HG02973 (cell line): ENCODE data around the gene VNN1.
"Not testable (repeated sequence)": the region's sequence is repeated elsewhere in the genome, so short reads cannot be mapped to it uniquely, and the experiment has no call there.

ENCODE experiments used
- ATAC-seq: cut with Tn5 transposase; IDR thresholded peaks from one replicate; pipeline ENCODE4 v1.9.1; 2021; ENCODE audit warnings: moderate library complexity; ENCODE audit not compliant: unreplicated experiment

Gene VNN1

DNA sequence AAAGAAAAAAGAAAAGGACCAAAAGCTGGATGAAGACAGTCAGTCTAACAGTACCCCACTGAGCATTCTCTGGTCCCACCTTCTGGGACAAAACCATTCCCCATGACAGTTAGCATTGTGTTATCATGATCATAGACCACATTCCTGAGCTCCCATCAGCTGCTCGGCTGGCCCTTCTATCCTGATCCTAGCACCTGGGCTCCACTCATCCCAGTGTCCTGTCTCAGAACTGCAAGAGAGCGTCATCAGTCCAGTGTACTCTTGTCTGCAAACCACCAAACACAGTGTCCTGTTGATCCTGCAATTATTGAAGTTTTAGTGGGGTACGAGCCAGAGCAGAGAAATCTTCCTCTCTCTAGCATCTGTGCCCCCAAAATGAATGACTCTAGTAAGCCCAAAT lies 38.9 kb downstream of the VNN1 start:
- ATAC-seq, result no peak

DNA sequence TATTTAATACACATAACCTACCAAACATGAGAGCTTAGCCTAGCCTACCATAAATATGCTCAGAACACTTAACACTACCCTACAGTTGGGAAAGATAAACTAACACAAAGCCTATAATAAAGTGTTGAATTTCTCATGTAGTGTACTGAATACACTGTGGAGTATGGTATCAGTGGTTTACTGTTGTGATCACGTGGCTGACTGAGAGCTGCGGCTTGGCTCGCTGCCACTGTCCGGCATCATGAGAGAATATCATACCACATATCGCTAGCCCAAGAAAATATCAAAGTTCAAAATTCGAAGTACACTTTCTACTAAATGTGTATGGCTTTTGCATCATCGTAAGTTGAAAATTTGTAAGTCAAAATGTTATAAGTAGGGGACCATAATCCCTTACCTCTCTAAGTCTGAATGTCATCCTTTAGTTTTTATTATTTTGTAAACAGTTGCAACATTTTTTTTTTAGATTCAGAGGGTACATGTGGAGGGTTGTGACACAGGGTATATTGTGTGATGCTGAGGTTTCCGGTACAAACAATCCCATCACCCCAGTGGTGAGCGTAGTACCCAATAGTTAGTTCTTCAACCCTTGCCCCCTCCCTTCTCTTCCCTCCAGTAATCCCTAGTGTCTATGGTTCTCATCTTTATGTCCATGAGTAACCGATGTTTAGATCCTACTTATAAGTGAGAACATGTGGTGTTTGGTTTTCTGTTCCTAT lies 40.3 kb downstream of the VNN1 start:
- no peak for ATAC-seq

DNA sequence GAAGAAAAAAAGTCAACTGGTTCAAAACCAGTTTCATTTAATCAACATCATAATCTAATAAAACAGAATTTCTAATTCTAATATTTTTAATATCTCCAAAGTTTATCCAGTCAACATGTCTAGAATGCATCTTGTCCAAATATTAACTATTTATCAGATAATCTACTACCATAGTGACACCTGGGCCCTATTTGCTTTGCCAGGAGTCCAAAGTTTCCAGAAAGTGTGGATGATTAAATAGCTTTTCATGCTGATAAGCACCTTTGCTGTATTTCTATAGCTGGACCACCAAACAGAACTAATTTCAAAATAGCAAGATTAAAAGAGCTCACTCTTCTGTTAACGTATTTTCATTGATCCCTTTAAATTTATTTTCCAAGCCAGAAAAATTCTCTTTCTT lies 42.6 kb downstream of the VNN1 start:
- ATAC-seq, result no peak

DNA sequence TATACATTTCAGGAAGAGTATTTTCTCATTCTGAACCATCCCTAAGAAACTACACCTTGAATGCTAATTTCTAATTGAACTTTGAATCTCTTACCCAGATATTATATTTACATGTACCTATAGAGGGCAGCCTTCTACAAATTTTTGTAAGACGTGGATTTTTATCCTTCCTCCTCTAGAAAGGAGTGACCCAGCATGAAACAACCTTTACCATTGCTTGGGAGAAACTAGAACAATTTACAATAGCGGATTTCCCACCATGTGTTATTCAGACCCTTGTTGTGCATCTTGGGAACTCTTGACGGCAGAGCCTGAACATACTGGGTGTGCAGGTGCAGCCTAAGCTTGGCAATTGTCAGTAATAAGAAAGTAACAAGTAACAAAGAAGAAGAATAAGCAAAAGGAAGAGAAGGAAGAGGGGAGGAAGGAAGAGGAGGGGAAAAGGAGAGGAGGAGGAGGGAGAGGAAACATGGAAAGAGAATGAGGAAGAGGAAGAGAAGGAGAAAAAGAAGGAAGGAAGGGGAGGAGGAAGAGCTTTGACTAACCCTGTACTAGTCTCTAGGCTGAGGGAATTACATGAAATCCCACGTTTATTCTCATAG lies 44.1 kb downstream of the VNN1 start:
- ATAC-seq, result peak; percentile 61

DNA sequence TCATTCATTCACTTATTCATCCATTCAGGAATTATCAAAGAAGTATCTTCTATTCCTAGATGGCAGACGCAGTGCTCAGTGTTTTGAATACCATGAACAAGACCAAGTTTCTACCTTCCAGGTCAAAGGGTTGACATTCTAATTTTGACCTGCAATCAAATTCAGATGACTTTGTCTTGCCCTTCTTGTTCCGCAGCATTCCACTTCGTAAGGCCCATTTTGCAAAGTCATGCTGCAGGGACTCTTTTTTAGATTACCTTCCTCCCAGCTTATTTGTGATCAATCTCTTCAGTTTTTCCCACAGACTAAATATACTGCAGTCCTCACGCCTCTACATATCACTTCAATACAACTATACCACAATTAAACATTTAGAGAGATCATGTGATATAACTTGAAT lies 47.7 kb downstream of the VNN1 start:
- no peak for ATAC-seq

DNA sequence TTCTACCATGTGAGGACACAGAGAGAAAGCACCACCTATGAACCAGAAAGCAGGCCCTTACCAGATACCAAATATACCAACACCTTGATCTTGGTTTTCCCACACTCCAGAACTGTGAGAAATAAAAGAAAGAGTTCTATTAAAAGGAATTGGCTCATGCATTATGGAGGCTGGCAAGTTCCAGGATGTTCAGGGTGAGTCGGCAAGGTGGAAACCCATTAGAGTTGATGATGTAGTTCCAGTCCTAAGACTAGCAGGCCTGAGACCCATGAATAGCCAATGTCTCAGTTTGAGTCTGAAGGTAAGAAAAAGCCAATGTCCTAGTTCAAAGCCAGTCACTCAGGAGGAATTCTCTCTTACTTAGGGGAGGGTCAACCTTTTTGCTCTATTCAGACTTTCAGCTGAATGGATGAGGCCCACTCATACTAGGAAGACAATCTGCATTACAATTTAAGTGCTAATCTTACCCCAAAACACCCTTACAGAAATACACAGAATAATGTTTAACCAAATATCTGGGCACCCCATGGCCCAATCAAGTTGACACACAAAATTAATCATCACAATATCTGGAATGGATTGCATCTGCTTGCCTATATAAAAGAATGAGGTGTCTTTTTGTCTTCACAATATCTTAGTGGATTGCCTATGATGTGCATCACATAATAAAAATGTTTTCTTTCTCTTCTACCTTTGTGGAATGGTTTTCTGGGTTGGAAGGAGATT lies 49.4 kb downstream of the VNN1 start:
- no peak for ATAC-seq

DNA sequence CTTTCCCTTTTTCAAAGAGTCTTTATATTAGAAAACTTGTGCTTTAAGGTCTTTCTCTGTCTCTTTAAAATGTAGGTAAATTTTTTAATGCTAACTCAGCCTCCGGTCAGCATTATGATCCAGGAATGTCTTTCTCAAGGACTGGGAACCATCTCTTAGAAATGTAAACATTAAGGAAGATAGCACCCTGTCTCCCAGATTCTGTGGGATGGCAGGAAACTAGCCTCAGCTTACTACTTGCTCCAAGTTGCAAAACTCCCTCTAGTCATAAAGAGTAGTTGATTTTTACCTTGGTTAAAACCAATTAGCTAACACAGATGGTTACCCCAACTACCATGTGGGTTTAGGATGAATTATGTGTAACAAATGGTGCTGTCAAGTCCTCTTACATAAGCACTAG lies 50.2 kb downstream of the VNN1 start:
- no peak for ATAC-seq

DNA sequence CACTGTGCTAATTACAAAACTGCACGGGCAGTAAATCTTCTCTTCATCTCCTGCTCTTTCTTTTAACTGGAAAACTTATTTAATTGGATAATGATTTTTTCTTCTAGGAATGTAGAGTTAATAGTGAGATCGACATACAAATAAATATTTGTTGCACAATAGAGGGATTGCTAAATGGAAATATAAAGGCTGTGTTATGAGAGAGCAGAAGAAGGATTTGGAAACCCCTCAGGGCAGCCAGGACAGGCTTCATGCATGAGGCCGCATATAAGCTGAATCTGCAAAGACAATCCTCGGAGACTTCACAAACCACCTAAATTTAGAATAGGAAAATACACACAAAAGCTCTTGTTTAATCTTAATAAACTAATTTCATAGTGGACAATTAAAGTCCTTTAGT lies 51.9 kb downstream of the VNN1 start:
- no peak for ATAC-seq

DNA sequence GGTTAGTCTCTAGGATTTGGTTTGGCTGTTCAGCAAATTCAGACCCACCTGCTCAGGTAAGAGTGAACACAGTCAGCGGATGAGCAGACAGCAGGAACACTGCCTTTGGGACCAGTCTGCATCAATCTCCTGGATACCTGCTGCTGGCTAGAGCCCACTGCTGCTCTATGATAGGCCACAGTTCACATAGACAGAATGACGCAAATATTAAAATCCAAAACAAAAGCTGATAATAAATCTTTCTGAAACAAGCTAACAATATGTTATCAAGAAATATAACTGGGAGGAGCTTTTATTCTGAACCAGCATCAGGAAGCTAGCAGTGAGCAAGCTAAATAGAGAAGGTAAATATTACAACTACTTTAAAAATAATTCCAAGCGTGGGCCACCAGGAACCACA lies 54.8 kb downstream of the VNN1 start, which contains the start of gene TAAR1:
Gene TAAR1, minus strand, starts transcription at position 101 of the 400 bp plus-strand sequence. CDS start 13,179 bp downstream, outside the sequence.
- ATAC-seq, result no peak

DNA sequence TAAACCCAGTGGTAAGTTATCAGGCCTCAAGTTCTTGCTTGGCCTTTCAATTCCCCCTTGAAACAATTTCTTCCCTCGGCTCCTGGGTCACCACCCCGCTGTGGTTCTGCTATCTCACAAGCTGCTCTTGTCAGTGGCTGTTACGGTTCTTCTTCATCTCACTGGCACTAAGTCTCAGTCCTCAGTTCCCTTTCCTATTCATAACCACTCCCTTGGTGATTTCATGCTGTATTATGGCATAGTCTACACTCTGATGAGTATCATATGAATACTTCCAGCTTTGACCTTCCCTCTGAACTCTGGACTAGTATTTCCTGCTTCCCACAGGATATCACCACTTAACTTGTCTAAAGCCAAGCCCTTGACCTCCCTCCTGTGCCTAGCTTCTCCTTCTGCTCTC lies 62.8 kb downstream of the VNN1 start:
- no peak for ATAC-seq

DNA sequence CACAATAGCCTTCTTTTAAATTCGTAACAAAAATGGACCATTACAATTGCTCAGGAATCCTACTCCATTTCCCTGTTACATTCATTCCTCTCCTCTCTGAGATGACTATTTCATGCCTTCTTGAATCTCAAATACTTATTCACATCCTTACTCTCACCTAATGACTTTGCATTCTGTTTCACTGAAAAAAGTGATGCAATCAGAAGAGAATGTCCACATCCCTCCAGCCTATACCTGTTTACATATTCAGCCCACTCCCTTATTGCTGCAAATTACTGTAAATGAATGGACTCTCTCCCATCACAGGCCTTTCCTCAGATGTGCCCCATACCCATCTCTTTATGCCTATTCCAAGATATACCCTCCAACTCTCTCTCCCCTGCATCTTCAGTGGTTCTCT lies 63.4 kb downstream of the VNN1 start:
- no peak for ATAC-seq

DNA sequence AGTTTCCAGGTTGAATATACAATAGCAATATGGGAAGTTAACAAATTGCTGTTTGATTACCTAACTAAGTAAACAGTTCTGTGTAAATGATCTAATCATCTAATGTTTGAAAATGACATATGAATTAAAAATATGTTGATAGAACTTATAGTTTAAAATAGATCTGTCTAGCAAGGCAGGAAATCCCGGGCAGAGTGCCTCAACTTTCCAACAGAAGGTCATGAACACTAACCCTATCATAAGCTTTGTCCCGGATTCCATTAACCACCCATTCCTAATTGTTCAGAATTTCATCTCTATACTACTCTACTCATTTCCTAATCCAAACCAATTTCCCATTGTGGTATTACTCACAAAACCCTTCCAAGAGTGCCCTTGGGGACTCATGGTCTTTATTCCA lies 65.0 kb downstream of the VNN1 start:
- ATAC-seq, result no peak

DNA sequence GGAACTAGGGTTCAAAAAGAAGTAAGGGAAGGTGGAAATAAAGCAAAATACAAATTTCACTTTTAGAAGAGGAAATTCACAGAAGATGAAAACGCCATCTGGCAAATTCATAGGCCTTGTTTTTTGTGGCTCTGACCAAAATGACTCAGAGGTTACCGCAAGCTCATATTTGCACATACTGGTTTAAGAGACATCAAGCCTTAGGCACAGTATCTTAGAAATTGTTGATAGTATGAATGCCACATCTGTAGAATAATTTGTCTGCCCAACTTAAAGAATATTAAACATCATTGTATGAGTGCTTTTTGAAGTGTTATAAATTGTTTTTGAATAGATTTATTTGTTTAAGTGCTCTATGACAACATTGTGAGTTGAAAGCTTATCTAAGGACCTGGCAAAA lies 65.5 kb downstream of the VNN1 start:
- ATAC-seq, result peak; percentile 84

DNA sequence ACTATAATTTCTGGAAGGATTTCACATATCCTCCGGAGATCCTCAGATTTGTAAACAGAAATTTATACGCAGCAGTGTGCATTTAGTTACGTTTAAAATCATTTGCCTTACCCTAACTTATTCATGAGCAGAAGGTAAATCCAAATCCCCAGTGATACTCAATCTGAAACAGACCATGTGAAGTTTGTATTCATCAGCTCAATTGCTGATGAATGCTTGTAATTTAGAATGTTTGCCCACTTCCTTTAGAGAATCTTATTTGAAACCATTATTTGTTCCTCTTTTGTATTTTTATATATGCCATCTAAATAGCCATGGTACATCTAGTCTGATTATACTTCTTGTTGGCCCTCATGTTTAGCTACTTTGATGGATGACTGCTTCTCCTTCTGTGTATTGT lies 70.3 kb downstream of the VNN1 start:
- no peak for ATAC-seq

DNA sequence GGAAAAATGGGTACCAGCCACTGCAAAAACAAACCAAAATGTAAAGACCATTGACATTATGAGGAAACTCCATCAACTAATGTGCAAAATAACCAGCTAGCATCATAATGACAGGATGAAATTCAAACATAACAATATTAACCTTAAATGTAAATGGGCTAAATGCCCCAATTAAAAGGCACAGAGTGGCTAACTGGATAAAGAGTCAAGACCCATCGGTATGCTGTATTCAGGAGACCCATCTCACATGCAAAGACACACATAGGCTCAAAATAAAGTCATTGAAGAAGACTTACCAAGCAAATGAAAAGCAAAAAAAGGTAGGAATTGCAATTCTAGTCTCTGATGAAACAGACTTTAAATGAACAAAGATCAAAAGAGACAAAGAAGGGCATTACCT lies 76.7 kb downstream of the VNN1 start:
- ATAC-seq, result not testable (repeated sequence)

DNA sequence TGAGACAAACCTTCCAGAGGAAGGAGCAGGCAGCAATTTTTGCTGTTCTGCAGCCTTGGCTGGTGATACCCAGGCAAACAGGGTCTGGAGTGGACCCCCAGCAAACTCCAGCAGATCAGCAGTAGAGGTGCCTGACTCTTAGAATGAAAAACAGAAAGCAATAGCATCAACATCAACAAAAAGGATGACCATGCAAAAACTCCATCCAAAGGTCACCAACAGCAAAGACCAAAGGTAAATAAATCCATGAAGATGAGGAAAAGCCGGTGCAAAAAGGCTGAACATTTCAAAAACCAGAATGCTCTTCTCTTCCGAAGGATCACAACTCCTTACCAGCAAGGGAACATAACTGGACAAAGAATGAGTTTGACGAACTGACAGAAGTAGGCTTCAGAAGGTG lies 77.9 kb downstream of the VNN1 start:
- ATAC-seq, result not testable (repeated sequence)

DNA sequence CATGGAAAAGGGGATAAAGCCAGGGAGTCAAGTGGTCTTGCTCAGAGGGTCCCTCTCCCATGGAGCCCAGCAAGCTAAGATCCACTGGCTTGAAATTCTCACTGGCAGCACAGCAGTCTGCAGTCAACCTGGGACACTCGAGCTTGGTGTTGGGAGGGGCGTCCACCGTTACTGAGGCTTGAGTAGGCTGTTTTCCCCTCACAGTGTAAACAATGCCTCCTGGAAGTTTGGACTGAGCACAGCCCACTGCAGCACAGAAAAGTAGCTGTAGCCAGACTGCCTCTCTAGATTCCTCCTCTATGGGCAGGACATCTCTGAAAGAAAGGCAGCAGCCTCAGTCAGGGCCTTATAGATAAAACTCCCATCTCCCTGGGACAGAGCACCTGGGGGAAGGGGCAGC lies 78.6 kb downstream of the VNN1 start:
- ATAC-seq, result not testable (repeated sequence)

DNA sequence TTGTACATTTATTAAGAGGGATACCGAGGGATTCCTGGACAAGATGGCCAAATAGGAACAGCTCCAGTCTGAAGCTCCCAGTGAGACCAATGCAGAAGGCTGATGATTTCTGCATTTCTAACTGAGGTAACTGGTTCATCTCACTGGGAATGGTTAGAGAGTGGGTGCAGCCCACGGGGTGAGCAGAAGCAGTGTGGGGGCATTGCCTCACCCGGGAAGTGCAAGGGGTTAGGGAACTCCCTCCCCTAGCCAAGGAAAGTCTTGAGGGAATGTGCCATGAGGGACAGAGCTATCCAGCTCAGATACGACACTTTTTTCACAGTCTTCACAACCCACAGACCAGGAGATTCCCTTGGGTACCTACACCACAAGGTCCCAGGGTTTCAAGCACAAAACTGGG lies 79.1 kb downstream of the VNN1 start:
- ATAC-seq, result no peak

DNA sequence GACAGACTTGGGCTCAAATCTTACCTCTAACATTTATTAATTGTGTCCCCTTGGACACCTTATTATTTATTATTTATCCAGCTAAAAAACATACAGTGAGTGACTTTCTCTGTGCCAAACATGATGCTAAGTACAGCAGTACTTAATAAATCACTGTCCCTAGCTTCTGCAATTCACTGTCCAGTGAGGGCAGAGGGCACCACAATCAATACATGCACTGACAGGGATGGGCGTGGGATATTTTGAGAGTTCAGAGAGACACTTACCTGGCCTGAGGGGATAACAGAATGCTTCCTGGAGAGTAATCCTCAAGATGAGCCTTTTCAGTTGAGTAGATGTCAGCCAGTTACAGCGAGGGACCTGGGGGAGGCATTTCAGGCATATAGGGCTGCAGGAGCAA lies 80.5 kb downstream of the VNN1 start:
- ATAC-seq, result no peak
